Measurements from ENCODE around the gene ADAMTS1. TPM values are rescaled to one million over a fixed set of nuclear protein-coding genes. Genes with fewer than 3 reads are reported as not detected.

Gene ADAMTS1
- total RNA-seq, 2 donors from 2014 or later: 0.31 TPM; not detected in 1

GRCh38 chr21:26800970-26801431, 44.2 kb downstream of the ADAMTS1 start:
- Mint-ChIP-seq H3K4me3 (no peak overlapping the region), H3K4me1 (ENCODE audit: low read depth) (no peaks in the 10 kb centered on the region), H3K27me3 (ENCODE audit: low read depth) (peaks cover 23% of the 10 kb centered on the region), H3K27ac (no peak overlapping the region), H3K9me3 (no peaks in the 10 kb centered on the region), H3K36me3 (ENCODE audit: insufficient read depth in 2 of 2) (no peaks in the 10 kb centered on the region)
- DNase-seq (no peak), ATAC-seq (replicated peaks in 1 of 2) (no peak)

GRCh38 chr21:26800455-26800854, 44.8 kb downstream of the ADAMTS1 start:
- DNase-seq: no peak
- H3K27ac Mint-ChIP-seq: no peak overlapping the region
- no peaks in the 10 kb centered on the region for H3K4me1 Mint-ChIP-seq (ENCODE audit: low read depth)
- H3K4me3 Mint-ChIP-seq: no peak overlapping the region
- no peaks in the 10 kb centered on the region for H3K36me3 Mint-ChIP-seq (ENCODE audit: insufficient read depth in 2 of 2)
- no peaks in the 10 kb centered on the region for H3K9me3 Mint-ChIP-seq
- peaks cover 23% of the 10 kb centered on the region for H3K27me3 Mint-ChIP-seq (ENCODE audit: low read depth)
- no peak for ATAC-seq (replicated peaks in 1 of 2)

GRCh38 chr21:26800001-26800400, 45.2 kb downstream of the ADAMTS1 start:
- Mint-ChIP-seq H3K9me3 (no peaks in the 10 kb centered on the region), H3K27ac (no peak overlapping the region), H3K4me1 (ENCODE audit: low read depth) (no peaks in the 10 kb centered on the region), H3K27me3 (ENCODE audit: low read depth) (peaks cover 23% of the 10 kb centered on the region), H3K4me3 (no peak overlapping the region), H3K36me3 (ENCODE audit: insufficient read depth in 2 of 2) (no peaks in the 10 kb centered on the region)
- no peak for ATAC-seq (replicated peaks in 1 of 2)
- no peak for DNase-seq

- Mint-ChIP-seq H3K36me3 (ENCODE audit: insufficient read depth in 2 of 2) (no peaks in the 10 kb centered on the region), H3K4me3 (no peak overlapping the region), H3K4me1 (ENCODE audit: low read depth) (no peaks in the 10 kb centered on the region), H3K27ac (no peak overlapping the region), H3K9me3 (no peaks in the 10 kb centered on the region), H3K27me3 (ENCODE audit: low read depth) (peaks cover 23% of the 10 kb centered on the region)
- ATAC-seq (replicated peaks in 1 of 2) (no peak), DNase-seq (no peak)
Observed at GRCh38 chr21:26798856-26799751, 46.1 kb downstream of the ADAMTS1 start.

GRCh38 chr21:26797878-26798456, 47.2 kb downstream of the ADAMTS1 start:
- Mint-ChIP-seq H3K36me3 (ENCODE audit: insufficient read depth in 2 of 2) (no peaks in the 10 kb centered on the region), H3K4me3 (no peak overlapping the region), H3K4me1 (ENCODE audit: low read depth) (no peaks in the 10 kb centered on the region), H3K9me3 (peaks cover 2% of the 10 kb centered on the region in 2 donors), H3K27ac (no peak overlapping the region), H3K27me3 (ENCODE audit: low read depth) (peaks cover 28% of the 10 kb centered on the region)
- ATAC-seq (replicated peaks in 1 of 2) (no peak), DNase-seq (no peak)

- ATAC-seq (replicated peaks in 1 of 2) (no peak), DNase-seq (no peak)
- Mint-ChIP-seq H3K36me3 (ENCODE audit: insufficient read depth in 2 of 2) (no peaks in the 10 kb centered on the region), H3K4me1 (ENCODE audit: low read depth) (no peaks in the 10 kb centered on the region), H3K27me3 (ENCODE audit: low read depth) (peaks cover 23% of the 10 kb centered on the region), H3K9me3 (peaks cover 3% of the 10 kb centered on the region in 2 donors), H3K4me3 (no peak overlapping the region), H3K27ac (no peak overlapping the region)
Observed at GRCh38 chr21:26795866-26796329, 49.3 kb downstream of the ADAMTS1 start.

GRCh38 chr21:26795412-26795805, 49.8 kb downstream of the ADAMTS1 start:
- no peak overlapping the region for H3K4me3 Mint-ChIP-seq
- no peak overlapping the region for H3K27ac Mint-ChIP-seq
- peaks cover 3% of the 10 kb centered on the region in 2 donors for H3K9me3 Mint-ChIP-seq
- H3K27me3 Mint-ChIP-seq (ENCODE audit: low read depth): peaks cover 23% of the 10 kb centered on the region
- DNase-seq (no peak), ATAC-seq (replicated peaks in 1 of 2) (no peak)
- H3K4me1 Mint-ChIP-seq (ENCODE audit: low read depth): no peaks in the 10 kb centered on the region
- H3K36me3 Mint-ChIP-seq (ENCODE audit: insufficient read depth in 2 of 2): no peaks in the 10 kb centered on the region

- Mint-ChIP-seq H3K36me3 (ENCODE audit: insufficient read depth in 2 of 2) (no peaks in the 10 kb centered on the region), H3K27me3 (ENCODE audit: low read depth) (peaks cover 23% of the 10 kb centered on the region), H3K4me3 (no peak overlapping the region), H3K27ac (no peak overlapping the region), H3K4me1 (ENCODE audit: low read depth) (no peaks in the 10 kb centered on the region), H3K9me3 (peaks cover 3% of the 10 kb centered on the region in 2 donors)
- no peak for DNase-seq
- no peak for ATAC-seq (replicated peaks in 1 of 2)
Observed at GRCh38 chr21:26794597-26795411, 50.4 kb downstream of the ADAMTS1 start.

- ATAC-seq (replicated peaks in 1 of 2) (no peak), DNase-seq (no peak)
- H3K36me3 Mint-ChIP-seq (ENCODE audit: insufficient read depth in 2 of 2): no peaks in the 10 kb centered on the region
- peaks cover 6% of the 10 kb centered on the region for H3K27me3 Mint-ChIP-seq (ENCODE audit: low read depth)
- H3K4me3 Mint-ChIP-seq: no peak overlapping the region
- no peaks in the 10 kb centered on the region for H3K4me1 Mint-ChIP-seq (ENCODE audit: low read depth)
- H3K27ac Mint-ChIP-seq: no peak overlapping the region
- peaks cover 3% of the 10 kb centered on the region in 2 donors for H3K9me3 Mint-ChIP-seq
Observed at GRCh38 chr21:26790296-26790695, 54.9 kb downstream of the ADAMTS1 start.

GRCh38 chr21:26788790-26789189, 56.4 kb downstream of the ADAMTS1 start:
- no peak overlapping the region for H3K27ac Mint-ChIP-seq
- DNase-seq (no peak), ATAC-seq (replicated peaks in 1 of 2) (no peak)
- peaks cover 3% of the 10 kb centered on the region in 2 donors for H3K9me3 Mint-ChIP-seq
- H3K4me1 Mint-ChIP-seq (ENCODE audit: low read depth): no peaks in the 10 kb centered on the region
- H3K27me3 Mint-ChIP-seq (ENCODE audit: low read depth): peaks cover 5% of the 10 kb centered on the region
- no peak overlapping the region for H3K4me3 Mint-ChIP-seq
- H3K36me3 Mint-ChIP-seq (ENCODE audit: insufficient read depth in 2 of 2): no peaks in the 10 kb centered on the region
